GM12878 (cell line): ENCODE results near the gene SEMA4D. TPM values are rescaled to one million over a fixed set of nuclear protein-coding genes. Genes with fewer than 3 reads are reported as not detected.

Source experiments
- ATAC-seq: fragments of 200-7000 bp; cut with Tn5 transposase; 3 replicates; pipeline ENCODE4 v1.9.1; 2020; ENCODE audit warnings: mild to moderate bottlenecking, moderate library complexity
- BruUV-seq: library from RNA; stranded (reverse); fragments of 400-500 nt; replicated peaks from 2 replicates; lab custom pipeline; 2021; lab: Mats Ljungman, UMichigan
- CTCF ChIA-PET: fragments of 300-600 bp; sonication (Branson Sonifier 250); formaldehyde crosslinking; extraction: SDS; loops from one replicate; lab custom pipeline; 2021; ENCODE audit warnings: inconsistent platforms; lab: Yijun Ruan, JAX
- POLR2A ChIA-PET: fragments of 350-600 bp; formaldehyde crosslinking; extraction: SDS; loops from one replicate; lab custom pipeline; 2021; ENCODE audit warnings: inconsistent platforms; lab: Charles Lee
- RAD21 ChIA-PET: fragments of 300-600 bp; sonication (Branson Sonifier 250); formaldehyde crosslinking; loops from one replicate; lab custom pipeline; 2023; ENCODE audit warnings: antibody characterized with exemption; ENCODE audit not compliant: unreplicated experiment; lab: Charles Lee
- SMC1A ChIA-PET: fragments of 300-600 bp; sonication (Branson Sonifier 250); formaldehyde crosslinking; loops from one replicate; lab custom pipeline; 2023; ENCODE audit not compliant: unreplicated experiment, uncharacterized antibody; lab: Charles Lee
- DNase-seq: peaks from one replicate; pipeline ENCODE4 v3.0.0-alpha.2; 2011; ENCODE audit warnings: low read depth, low spot score
- FAIRE-seq: peaks from 3 replicates; lab custom pipeline; 2011; peaks lifted over from hg19 to GRCh38; lab: Jason Lieb, UNC
- H2AFZ ChIP-seq: 2 replicates; pipeline ENCODE4 v1.6.0; 2011; ENCODE audit warnings: low read depth, low read length, control low read depth; ENCODE audit not compliant: control insufficient read depth
- H3K27ac ChIP-seq: 2 replicates; pipeline ENCODE4 v1.5.1; 2011; ENCODE audit warnings: control low read depth; ENCODE audit not compliant: control insufficient read depth, insufficient read depth
- H3K27me3 ChIP-seq, 2 experiments: replicated peaks in 1 of 2; 2 replicates each; pipeline versions ENCODE4 v1.6.0 to v1.6.1; 2011; ENCODE audit warnings: low read length in 1 of 2; ENCODE audit not compliant: control insufficient read depth in 2 of 2, insufficient read depth in 2 of 2
- H3K36me3 ChIP-seq, 2 experiments: 2 replicates each; pipeline ENCODE4 v1.5.1; 2011; ENCODE audit warnings: low read length in 1 of 2; ENCODE audit not compliant: control insufficient read depth in 2 of 2, insufficient read depth in 2 of 2
- H3K4me1 ChIP-seq: 2 replicates; pipeline ENCODE4 v1.6.1; 2011; ENCODE audit warnings: mild to moderate bottlenecking, low read length, moderate library complexity, mixed read lengths; ENCODE audit not compliant: control insufficient read depth, insufficient read depth
- H3K4me2 ChIP-seq: 2 replicates; pipeline ENCODE4 v1.6.0; 2011; ENCODE audit warnings: control low read depth; ENCODE audit not compliant: control insufficient read depth, insufficient read depth
- H3K4me3 ChIP-seq: fragments of 200-600 bp; sonication (generic); 2 replicates; pipeline ENCODE4 v1.5.1; 2016
- H3K79me2 ChIP-seq: 2 replicates; pipeline ENCODE4 v1.6.0; 2011; ENCODE audit warnings: low read length; ENCODE audit not compliant: control insufficient read depth, insufficient read depth
- H3K9ac ChIP-seq: 2 replicates; pipeline ENCODE4 v1.8.0; 2011; ENCODE audit warnings: low read length, control low read depth, mixed read lengths; ENCODE audit not compliant: control insufficient read depth, insufficient read depth
- H3K9me3 ChIP-seq: replicated peaks from 3 replicates; pipeline ENCODE4 v1.5.1; 2011; ENCODE audit warnings: mild to moderate bottlenecking, low read length; ENCODE audit not compliant: control insufficient read depth, insufficient read depth
- H4K20me1 ChIP-seq: 2 replicates; pipeline ENCODE4 v1.6.0; 2011; ENCODE audit not compliant: control insufficient read depth, insufficient read depth
- NBN ChIP-seq: fragments of 450-650 bp; IDR thresholded peaks from 2 replicates; pipeline ENCODE4 v1.6.1; 2016
- NR2C1 ChIP-seq: fragments of 450-650 bp; IDR thresholded peaks from 2 replicates; pipeline ENCODE4 v1.6.1; 2017; ENCODE audit warnings: antibody characterized with exemption, mild to moderate bottlenecking, moderate library complexity
- RAD21 ChIP-seq: IDR thresholded peaks from 2 replicates; pipeline ENCODE4 v1.6.1; 2011; ENCODE audit warnings: mild to moderate bottlenecking, low read depth, low read length, moderate library complexity; ENCODE audit not compliant: insufficient read depth
- WRNIP1 ChIP-seq: IDR thresholded peaks from 2 replicates; pipeline ENCODE4 v1.6.1; 2011; ENCODE audit warnings: low read depth, low read length, improper control_type of control experiment, borderline replicate concordance
- WGBS: methylation state at CpG from one replicate; pipeline ENCODE4 v1.1.6; 2016; ENCODE audit warnings: low lambda C conversion rate; ENCODE audit not compliant: insufficient replicate concordance, insufficient coverage; ENCODE audit errors: missing lambda C conversion rate; 5-methylcytosine and 5-hydroxymethylcytosine counted together
- in situ Hi-C: fragments of 300-500 bp; cut with MboI; formaldehyde crosslinking; loops from 9 replicates; pipeline ENCODE4 v1.14.3; 2018; ENCODE audit warnings: mixed read lengths
- intact Hi-C: fragments of 100-400 bp; cut with micrococcal nuclease; formaldehyde crosslinking; loops from one replicate; pipeline ENCODE4 v1.14.2; 2022; ENCODE audit not compliant: unreplicated experiment
- polyA plus RNA-seq, 11 experiments: library from polyadenylated mRNA; depleted of rRNA in 4 of 11; unstranded in 6 of 11; stranded (reverse) in 5 of 11; fragments of >200 nt; fragmentation: Nextera tagmentation in 4 of 11; fragmentation: Illumina TruSeq in 1 of 11; extraction: Ambion mirVana in 4 of 11; extraction: Trizol in 1 of 11; gene quantifications; 1 replicate in 1 of 11; 2 replicates in 10 of 11; pipeline versions ENCODE4 v1.2.1 to v1.2.3, GENCODE V29; 2011 to 2016; ENCODE audit warnings: inconsistent platforms in 2 of 11, missing spikeins in 2 of 11, low read depth in 1 of 11
- total RNA-seq, 4 experiments: library from RNA; depleted of rRNA in 3 of 4; stranded (reverse); fragments of >200 nt in 3 of 4; fragmentation: Illumina TruSeq in 1 of 4; extraction: Trizol in 1 of 4; gene quantifications; 2 replicates each; pipeline versions ENCODE4 v1.2.1 to v1.2.3, GENCODE V29; 2013 to 2021
- TF ChIP-seq, protein P1 (sequence below): fragments of 450-650 bp; IDR thresholded peaks from 2 replicates; pipeline ENCODE4 v1.6.1; 2016; ENCODE audit warnings: mild to moderate bottlenecking

Gene SEMA4D
- total and polyA plus RNA-seq, 10 of the 15 experiments (the other 5 are each of a cell fraction or from before 2014, with no cell fraction given) = 15.1 to 136 (median 39.6) TPM

DNA sequence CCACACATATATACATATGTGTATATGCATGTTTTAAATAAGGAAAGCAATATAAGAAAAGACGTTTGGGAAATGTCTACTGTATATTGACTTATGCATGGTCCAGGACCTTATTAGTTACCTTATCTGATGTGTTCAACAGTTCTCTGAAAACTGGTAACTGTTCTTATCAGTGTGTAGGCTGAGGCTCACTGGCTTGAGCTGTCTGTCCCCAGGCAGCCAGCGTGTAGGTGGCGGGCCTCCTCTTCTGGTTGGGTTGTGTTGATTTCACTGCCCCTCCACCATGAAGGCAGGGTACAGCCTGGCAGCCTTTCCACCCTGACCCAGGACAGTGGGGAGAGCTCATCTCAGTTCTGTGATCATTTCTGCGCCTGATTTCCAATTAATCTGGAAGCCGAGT lies 38.7 kb upstream of the SEMA4D start:
- intact Hi-C loops = no loop called here
- peak; percentile 61 for ATAC-seq
- ChIA-PET RAD21 (interaction anchor here (0.8 to 2.6 kb wide), 9 partner anchors 12 to 126 kb away, joined by 3 to 17 read pairs (median 4); no protein-coding TSS in a partner anchor), CTCF (interaction anchor here (1.1 to 2.7 kb wide), 5 partner anchors 12 to 107 kb away, joined by 3 to 17 read pairs (median 4); no protein-coding TSS in a partner anchor), POLR2A (interaction anchor here (0.5 to 1.4 kb wide), 4 partner anchors 13 to 226 kb away, joined by 3 to 5 read pairs (median 3); no protein-coding TSS in a partner anchor), SMC1A (interaction anchor here (0.6 to 3.8 kb wide), 13 partner anchors 11 to 118 kb away, joined by 3 to 19 read pairs (median 4); no protein-coding TSS in a partner anchor)
- peak; percentile 41 for FAIRE-seq
- no TSS peak for BruUV-seq
- peaks cover 22% of the 10 kb centered on the region for H3K4me1 ChIP-seq
- H3K9me3 ChIP-seq = no peaks in the 10 kb centered on the region
- no peaks in the 10 kb centered on the region for H3K27me3 ChIP-seq
- no peaks in the 10 kb centered on the region for H4K20me1 ChIP-seq
- peak overlapping the region; percentile 30 for H3K27ac ChIP-seq
- H3K4me3 ChIP-seq = no peak overlapping the region
- WGBS = 56% methylated on average over 5 of the region's 5 CpGs
- no peaks in the 10 kb centered on the region for H3K79me2 ChIP-seq
- in situ Hi-C loops = no loop called here
- peak overlapping the region; percentile 67; the same call in 1 of the 2 replicates for H3K4me2 ChIP-seq
- peak overlapping the region; percentile 32 for H2AFZ ChIP-seq
- TF ChIP-seq, protein P1, sequence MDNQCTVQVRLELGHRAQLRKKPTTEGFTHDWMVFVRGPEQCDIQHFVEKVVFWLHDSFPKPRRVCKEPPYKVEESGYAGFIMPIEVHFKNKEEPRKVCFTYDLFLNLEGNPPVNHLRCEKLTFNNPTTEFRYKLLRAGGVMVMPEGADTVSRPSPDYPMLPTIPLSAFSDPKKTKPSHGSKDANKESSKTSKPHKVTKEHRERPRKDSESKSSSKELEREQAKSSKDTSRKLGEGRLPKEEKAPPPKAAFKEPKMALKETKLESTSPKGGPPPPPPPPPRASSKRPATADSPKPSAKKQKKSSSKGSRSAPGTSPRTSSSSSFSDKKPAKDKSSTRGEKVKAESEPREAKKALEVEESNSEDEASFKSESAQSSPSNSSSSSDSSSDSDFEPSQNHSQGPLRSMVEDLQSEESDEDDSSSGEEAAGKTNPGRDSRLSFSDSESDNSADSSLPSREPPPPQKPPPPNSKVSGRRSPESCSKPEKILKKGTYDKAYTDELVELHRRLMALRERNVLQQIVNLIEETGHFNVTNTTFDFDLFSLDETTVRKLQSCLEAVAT = 0 out of 2 replicates have a peak, but pooled peaks have one; percentile 44
- TF ChIP-seq RAD21 (peak; percentile 35; the same call in 1 of the 2 replicates), NBN (no peak), NR2C1 (0 out of 2 replicates have a peak, but pooled peaks have one; percentile 2), WRNIP1 (no peak)
- no peak overlapping the region for H3K9ac ChIP-seq
- H3K36me3 ChIP-seq = no peaks in the 10 kb centered on the region
- DNase-seq = no peak
